Testis (tissue), 2 donors: ENCODE measurements around the gene CCDC18.
"Not testable (repeated sequence)": the region's sequence is repeated elsewhere in the genome, so short reads cannot be mapped to it uniquely, and the experiment has no call there.

ENCODE experiments used
- CTCF ChIP-seq, 3 experiments: fragments of 450-650 bp in 2 of 3; fragments of 200-600 bp in 1 of 3; sonication (generic) in 1 of 3; IDR thresholded peaks; one replicate each; pipeline ENCODE4 v1.5.1; 2016 to 2019; ENCODE audit warnings: antibody characterized with exemption in 3 of 3, mild to moderate bottlenecking in 2 of 3, moderate library complexity in 1 of 3
- POLR2A ChIP-seq: fragments of 450-650 bp; IDR thresholded peaks from one replicate; pipeline ENCODE4 v1.6.1; 2017; ENCODE audit warnings: antibody characterized with exemption, mild to moderate bottlenecking, moderate library complexity

GRCh38 chr1:93275262-93275633 is 94.7 kb downstream of the CCDC18 start:
- not testable (repeated sequence) for TF ChIP-seq CTCF (IDR thresholded peaks at IDR 0.05); POLR2A
